Measurements from ENCODE around the gene TEDC1. TPM values are rescaled to one million over a fixed set of nuclear protein-coding genes. Genes with fewer than 3 reads are reported as not detected.

TEDC1 gene
- total RNA-seq, 1 donor from 2014 or later = 4.0 TPM

DNA sequence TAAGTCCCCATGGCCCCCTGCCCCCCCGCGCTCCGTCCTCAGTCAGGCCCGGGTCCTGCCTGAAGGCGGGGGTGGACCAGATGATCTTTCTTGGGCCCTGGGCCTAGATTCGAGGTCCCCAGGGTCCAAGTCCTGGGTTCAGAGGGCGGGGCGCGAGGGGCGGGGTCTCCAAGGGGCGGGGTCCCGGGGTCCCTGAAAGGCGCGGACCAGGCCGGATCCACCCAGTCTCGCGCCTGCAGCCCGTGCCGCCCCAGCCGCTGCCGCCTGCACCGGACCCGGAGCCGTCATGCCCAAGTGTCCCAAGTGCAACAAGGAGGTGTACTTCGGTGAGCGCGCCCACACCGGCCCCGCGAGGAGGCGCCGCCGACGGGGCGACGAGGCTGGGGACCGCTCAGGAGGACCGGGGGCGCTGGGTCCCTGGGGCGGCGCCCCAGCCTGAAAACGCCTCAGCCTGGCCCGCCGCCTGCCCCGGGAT lies 4.0 kb upstream of the TEDC1 start:
- peak; percentile 88 for DNase-seq
- Histone ChIP-seq H3K27me3 (ENCODE audit: low read depth) (no peaks in the 10 kb centered on the region), H3K9me3 (replicated peaks) (no peaks in the 10 kb centered on the region), H3K36me3 (no peaks in the 10 kb centered on the region), H3K4me1 (peaks cover 92% of the 10 kb centered on the region), H3K27ac (replicated peaks) (peak overlapping the region; percentile 100), H3K4me3 (peak overlapping the region; percentile 87)
- intact Hi-C loops (cut with micrococcal nuclease) = no loop called here
- TF ChIP-seq, protein P1, sequence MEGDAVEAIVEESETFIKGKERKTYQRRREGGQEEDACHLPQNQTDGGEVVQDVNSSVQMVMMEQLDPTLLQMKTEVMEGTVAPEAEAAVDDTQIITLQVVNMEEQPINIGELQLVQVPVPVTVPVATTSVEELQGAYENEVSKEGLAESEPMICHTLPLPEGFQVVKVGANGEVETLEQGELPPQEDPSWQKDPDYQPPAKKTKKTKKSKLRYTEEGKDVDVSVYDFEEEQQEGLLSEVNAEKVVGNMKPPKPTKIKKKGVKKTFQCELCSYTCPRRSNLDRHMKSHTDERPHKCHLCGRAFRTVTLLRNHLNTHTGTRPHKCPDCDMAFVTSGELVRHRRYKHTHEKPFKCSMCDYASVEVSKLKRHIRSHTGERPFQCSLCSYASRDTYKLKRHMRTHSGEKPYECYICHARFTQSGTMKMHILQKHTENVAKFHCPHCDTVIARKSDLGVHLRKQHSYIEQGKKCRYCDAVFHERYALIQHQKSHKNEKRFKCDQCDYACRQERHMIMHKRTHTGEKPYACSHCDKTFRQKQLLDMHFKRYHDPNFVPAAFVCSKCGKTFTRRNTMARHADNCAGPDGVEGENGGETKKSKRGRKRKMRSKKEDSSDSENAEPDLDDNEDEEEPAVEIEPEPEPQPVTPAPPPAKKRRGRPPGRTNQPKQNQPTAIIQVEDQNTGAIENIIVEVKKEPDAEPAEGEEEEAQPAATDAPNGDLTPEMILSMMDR (IDR thresholded peaks at IDR 0.05; ENCODE audit: borderline replicate concordance) = no peak

DNA sequence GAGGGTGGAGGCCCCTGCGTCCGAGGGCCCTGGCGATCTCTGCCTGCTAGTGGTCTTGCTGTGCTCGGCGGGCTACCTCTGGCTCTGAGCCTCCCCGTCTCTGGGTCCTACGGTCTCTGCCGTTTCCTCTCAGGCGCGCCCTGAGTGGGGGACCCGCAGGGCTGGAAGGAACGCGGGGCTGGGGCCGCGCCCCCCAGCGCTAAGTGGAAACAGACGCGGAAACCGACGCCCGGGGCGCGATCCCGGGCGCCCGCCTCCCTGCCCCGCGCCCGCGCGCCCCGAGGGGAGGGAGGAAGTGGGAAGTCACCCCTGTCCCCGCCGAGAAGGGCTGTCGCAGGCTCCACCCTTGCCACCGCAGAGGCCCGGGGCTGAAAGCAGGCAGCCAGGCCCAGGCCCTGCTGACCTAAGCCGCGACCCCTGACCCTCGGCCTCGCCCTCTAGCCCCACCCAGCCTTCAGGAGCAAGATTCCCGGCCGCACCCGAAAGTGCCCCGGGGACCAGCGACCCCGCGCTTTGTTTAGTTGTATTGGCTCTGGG lies 3.5 kb upstream of the TEDC1 start:
- peak overlapping the region; percentile 87 for H3K4me3 ChIP-seq
- H3K27me3 ChIP-seq (ENCODE audit: low read depth) = no peaks in the 10 kb centered on the region
- H3K27ac ChIP-seq (replicated peaks) = peak overlapping the region; percentile 100
- peak; percentile 67 for DNase-seq
- intact Hi-C loops (cut with micrococcal nuclease) = no loop called here
- peaks cover 92% of the 10 kb centered on the region for H3K4me1 ChIP-seq
- TF ChIP-seq, protein P1 (IDR thresholded peaks at IDR 0.05; ENCODE audit: borderline replicate concordance) = no peak
- no peaks in the 10 kb centered on the region for H3K36me3 ChIP-seq
- no peaks in the 10 kb centered on the region for H3K9me3 ChIP-seq (replicated peaks)

DNA sequence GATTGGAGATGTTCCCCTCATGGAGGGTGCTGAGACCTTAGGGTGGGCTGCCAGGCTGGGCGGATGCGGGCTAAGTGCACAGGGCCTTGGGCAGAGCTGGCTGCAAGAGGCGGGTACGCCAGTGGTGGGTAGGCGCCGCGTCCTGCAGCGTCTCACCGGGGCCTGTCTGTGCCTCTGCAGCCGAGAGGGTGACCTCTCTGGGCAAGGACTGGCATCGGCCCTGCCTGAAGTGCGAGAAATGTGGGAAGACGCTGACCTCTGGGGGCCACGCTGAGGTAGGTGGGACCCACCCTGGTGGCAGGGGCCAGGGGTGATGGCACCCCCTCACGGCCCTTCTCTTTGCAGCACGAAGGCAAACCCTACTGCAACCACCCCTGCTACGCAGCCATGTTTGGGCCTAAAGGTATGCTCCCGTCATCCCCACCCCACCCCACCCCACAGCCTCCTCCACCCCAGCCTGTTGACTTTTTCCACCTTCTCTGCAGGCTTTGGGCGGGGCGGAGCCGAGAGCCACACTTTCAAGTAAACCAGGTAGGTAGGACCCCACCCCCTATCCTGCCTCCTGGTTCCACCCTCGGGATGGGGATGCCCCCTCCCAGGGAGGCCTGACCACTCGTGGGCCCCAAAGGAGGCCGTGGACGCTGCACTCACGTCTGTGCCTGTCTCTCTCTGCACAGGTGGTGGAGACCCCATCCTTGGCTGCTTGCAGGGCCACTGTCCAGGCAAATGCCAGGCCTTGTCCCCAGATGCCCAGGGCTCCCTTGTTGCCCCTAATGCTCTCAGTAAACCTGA lies 2.9 kb upstream of the TEDC1 start:
- intact Hi-C loops (cut with micrococcal nuclease) = no loop called here
- H3K27me3 ChIP-seq (ENCODE audit: low read depth) = no peaks in the 10 kb centered on the region

DNA sequence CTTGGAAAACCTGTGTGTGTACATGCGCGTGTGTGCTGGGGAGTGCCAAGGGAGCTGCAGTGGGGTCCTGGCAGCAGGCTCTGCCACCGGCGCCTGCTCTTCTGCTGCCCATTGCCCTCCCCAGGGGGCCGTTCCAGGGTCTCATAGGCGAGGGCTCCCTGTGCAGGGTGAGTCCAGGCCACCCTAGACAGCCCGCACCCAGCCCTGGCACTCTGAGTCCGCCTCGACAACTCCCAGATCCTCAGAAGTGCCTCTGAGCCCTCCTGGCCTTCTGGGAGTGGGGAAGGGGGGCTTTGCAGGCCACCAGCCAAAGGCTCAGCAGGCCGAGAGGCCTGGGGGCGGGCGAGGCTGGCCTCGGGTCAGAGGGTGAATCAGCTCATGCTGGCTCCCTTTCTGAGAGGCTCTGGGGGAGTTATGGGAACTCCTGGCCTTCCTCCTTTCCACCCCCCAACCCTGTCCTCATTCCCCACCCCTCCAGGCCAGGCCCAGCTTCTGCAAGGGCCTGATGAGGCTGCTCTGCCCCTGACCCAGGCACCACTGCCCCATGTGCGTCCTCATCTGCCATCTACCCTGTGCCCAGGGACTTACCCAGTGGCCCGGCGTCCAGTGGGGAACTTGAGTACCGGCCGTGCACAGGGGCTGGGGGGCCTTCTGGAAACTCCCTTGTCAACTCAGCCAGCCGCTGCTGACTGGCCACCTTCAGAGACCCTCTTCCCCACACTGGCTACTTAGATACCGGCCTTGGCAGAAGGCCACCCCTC lies 2.1 kb upstream of the TEDC1 start:
- peak overlapping the region; percentile 100 for H3K27ac ChIP-seq (replicated peaks)
- no peaks in the 10 kb centered on the region for H3K36me3 ChIP-seq
- intact Hi-C loops (cut with micrococcal nuclease) = no loop called here
- H3K4me1 ChIP-seq = peaks cover 83% of the 10 kb centered on the region
- no peaks in the 10 kb centered on the region for H3K9me3 ChIP-seq (replicated peaks)
- H3K27me3 ChIP-seq (ENCODE audit: low read depth) = no peaks in the 10 kb centered on the region
- H3K4me3 ChIP-seq = peak overlapping the region; percentile 87
- DNase-seq = peak; percentile 22
- TF ChIP-seq, protein P1 (IDR thresholded peaks at IDR 0.05; ENCODE audit: borderline replicate concordance) = no peak

More for the DNA sequence above, 2.9 kb upstream of the TEDC1 start:
- H3K27ac ChIP-seq (replicated peaks) = peak overlapping the region; percentile 100
- TF ChIP-seq, protein P1 (IDR thresholded peaks at IDR 0.05; ENCODE audit: borderline replicate concordance) = no peak
- peaks cover 90% of the 10 kb centered on the region for H3K4me1 ChIP-seq
- H3K9me3 ChIP-seq (replicated peaks) = no peaks in the 10 kb centered on the region
- H3K4me3 ChIP-seq = peak overlapping the region; percentile 87
- no peaks in the 10 kb centered on the region for H3K36me3 ChIP-seq
- DNase-seq = peak; percentile 26

DNA sequence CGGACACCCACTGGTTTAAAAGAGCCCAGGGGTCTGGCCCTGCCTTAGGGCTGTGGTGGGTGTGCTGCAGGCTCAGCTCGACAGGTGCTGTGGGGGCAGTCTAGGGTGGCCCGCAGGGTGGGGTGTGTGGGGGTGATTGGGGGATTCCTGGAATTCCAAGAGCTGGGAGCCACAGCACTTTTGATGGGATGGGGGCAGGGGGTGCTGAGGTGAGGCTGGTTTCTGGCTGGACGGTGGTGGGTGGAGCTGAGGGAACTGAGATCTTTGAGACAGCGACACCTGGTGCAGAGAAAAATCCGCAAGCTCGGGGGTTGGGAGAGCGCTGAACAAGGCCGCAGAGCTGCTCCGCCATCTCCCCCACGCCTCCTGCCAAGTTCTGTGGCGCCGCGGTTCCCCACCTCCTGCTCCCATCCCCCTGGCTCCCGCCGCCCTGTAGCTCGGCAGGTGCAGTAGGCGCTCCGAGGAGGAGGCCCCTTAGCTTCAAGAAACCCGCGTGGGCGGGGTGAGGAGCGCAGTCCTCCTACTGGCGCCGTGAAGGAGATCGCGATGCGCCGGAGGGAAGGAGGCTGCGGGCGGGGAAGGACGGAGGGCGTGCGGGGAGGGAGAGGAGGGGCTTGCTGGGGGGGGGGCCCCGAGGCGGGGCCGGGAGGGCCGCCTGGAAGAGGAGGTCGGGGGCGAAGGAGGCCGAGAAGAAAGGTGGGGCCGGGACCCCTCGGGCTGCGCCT lies 1.3 kb upstream of the TEDC1 start:
- H3K9me3 ChIP-seq (replicated peaks) = no peaks in the 10 kb centered on the region
- intact Hi-C loops (cut with micrococcal nuclease) = no loop called here
- TF ChIP-seq, protein P1 (IDR thresholded peaks at IDR 0.05; ENCODE audit: borderline replicate concordance) = peak; percentile 76
- H3K4me3 ChIP-seq = peak overlapping the region; percentile 87
- H3K36me3 ChIP-seq = no peaks in the 10 kb centered on the region
- no peaks in the 10 kb centered on the region for H3K27me3 ChIP-seq (ENCODE audit: low read depth)
- peak overlapping the region; percentile 100 for H3K27ac ChIP-seq (replicated peaks)
- DNase-seq = peak; percentile 84
- peaks cover 75% of the 10 kb centered on the region for H3K4me1 ChIP-seq

Measured in left ventricle myocardium inferior (tissue), 1 donor.